ENCODE results near the gene AGAP1. TPM values are rescaled to one million over a fixed set of nuclear protein-coding genes. Genes with fewer than 3 reads are reported as not detected.
A peak's percentile ranks its signal among the peaks of the same experiment; 100 is the strongest.

The AGAP1 gene
- total RNA-seq, 1 donor from 2014 or later, result 33.7 TPM

GRCh38 chr2:235954888-235955480, 461.1 kb downstream of the AGAP1 start:
- no peaks in the 10 kb centered on the region for H3K27me3 ChIP-seq (ENCODE audit: control insufficient read depth, insufficient read depth, low read length)
- DNase-seq (ENCODE audit: low read depth), result no peak
- H3K4me3 ChIP-seq (ENCODE audit: low read depth, low read length), result no peak overlapping the region
- TF ChIP-seq, protein P1, sequence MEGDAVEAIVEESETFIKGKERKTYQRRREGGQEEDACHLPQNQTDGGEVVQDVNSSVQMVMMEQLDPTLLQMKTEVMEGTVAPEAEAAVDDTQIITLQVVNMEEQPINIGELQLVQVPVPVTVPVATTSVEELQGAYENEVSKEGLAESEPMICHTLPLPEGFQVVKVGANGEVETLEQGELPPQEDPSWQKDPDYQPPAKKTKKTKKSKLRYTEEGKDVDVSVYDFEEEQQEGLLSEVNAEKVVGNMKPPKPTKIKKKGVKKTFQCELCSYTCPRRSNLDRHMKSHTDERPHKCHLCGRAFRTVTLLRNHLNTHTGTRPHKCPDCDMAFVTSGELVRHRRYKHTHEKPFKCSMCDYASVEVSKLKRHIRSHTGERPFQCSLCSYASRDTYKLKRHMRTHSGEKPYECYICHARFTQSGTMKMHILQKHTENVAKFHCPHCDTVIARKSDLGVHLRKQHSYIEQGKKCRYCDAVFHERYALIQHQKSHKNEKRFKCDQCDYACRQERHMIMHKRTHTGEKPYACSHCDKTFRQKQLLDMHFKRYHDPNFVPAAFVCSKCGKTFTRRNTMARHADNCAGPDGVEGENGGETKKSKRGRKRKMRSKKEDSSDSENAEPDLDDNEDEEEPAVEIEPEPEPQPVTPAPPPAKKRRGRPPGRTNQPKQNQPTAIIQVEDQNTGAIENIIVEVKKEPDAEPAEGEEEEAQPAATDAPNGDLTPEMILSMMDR (IDR thresholded peaks at IDR 0.05; ENCODE audit: insufficient read depth, low read length, poor library complexity, severe bottlenecking), result no peak
- H3K36me3 ChIP-seq (ENCODE audit: control insufficient read depth, insufficient read depth, low read length), result no peaks in the 10 kb centered on the region

DNA sequence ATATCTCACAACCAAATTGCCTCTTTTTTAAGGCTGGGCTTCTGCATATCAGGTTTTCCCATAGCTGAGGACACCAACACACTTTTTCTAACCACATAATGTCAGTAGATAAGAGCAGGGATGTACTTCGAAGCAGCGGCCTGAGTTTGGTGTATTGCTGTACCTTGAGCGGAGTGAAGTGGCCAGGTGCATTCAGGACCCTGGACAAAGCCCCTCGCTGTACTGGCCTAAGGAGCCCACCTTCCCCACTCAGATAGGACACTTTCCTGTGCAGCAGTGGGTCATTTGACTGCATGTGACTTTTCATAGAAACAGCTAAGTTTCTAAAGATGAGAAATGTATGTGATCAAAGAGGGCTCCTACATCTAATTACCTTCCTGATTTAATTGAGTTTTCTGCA, 461.8 kb downstream of the AGAP1 start:
- Histone ChIP-seq H3K4me3 (ENCODE audit: low read depth, low read length) (no peak overlapping the region), H3K36me3 (ENCODE audit: control insufficient read depth, insufficient read depth, low read length) (no peaks in the 10 kb centered on the region), H3K27me3 (ENCODE audit: control insufficient read depth, insufficient read depth, low read length) (no peaks in the 10 kb centered on the region)
- no peak for DNase-seq (ENCODE audit: low read depth)
- TF ChIP-seq, protein P1 (IDR thresholded peaks at IDR 0.05; ENCODE audit: insufficient read depth, low read length, poor library complexity, severe bottlenecking), result no peak

- no peaks in the 10 kb centered on the region for H3K36me3 ChIP-seq (ENCODE audit: control insufficient read depth, insufficient read depth, low read length)
- DNase-seq (ENCODE audit: low read depth), result no peak
- H3K27me3 ChIP-seq (ENCODE audit: control insufficient read depth, insufficient read depth, low read length), result no peaks in the 10 kb centered on the region
- no peak overlapping the region for H3K4me3 ChIP-seq (ENCODE audit: low read depth, low read length)
- TF ChIP-seq, protein P1 (IDR thresholded peaks at IDR 0.05; ENCODE audit: insufficient read depth, low read length, poor library complexity, severe bottlenecking), result no peak
Observed at GRCh38 chr2:235956281-235956970, 462.6 kb downstream of the AGAP1 start.

DNA sequence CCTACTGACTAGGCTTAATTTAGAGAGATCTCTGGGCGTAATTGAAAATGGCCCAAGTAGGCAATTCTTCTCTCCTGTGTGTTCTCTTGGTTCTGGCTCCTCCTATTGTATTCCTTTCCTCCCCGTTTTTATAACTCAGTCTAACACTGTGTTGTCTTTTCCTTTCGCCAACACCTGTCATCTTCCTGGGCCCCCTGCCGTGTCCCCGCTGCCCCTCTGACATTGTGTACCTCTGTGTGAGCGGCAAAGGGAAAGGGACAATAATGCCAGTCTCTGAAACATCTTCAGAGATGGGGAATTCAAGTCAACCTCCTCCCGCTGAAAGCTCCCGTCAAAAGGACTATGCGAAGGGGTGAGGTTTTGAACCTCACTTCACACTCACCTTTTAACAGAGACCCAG, 463.4 kb downstream of the AGAP1 start:
- DNase-seq (ENCODE audit: low read depth), result no peak
- H3K4me3 ChIP-seq (ENCODE audit: low read depth, low read length), result no peak overlapping the region
- TF ChIP-seq, protein P1 (IDR thresholded peaks at IDR 0.05; ENCODE audit: insufficient read depth, low read length, poor library complexity, severe bottlenecking), result no peak
- no peaks in the 10 kb centered on the region for H3K36me3 ChIP-seq (ENCODE audit: control insufficient read depth, insufficient read depth, low read length)
- no peaks in the 10 kb centered on the region for H3K27me3 ChIP-seq (ENCODE audit: control insufficient read depth, insufficient read depth, low read length)

GRCh38 chr2:235958221-235958930, 464.5 kb downstream of the AGAP1 start:
- TF ChIP-seq, protein P1 (IDR thresholded peaks at IDR 0.05; ENCODE audit: insufficient read depth, low read length, poor library complexity, severe bottlenecking), result no peak
- DNase-seq (ENCODE audit: low read depth), result no peak
- Histone ChIP-seq H3K36me3 (ENCODE audit: control insufficient read depth, insufficient read depth, low read length) (no peaks in the 10 kb centered on the region), H3K4me3 (ENCODE audit: low read depth, low read length) (peak overlapping the region; percentile 24), H3K27me3 (ENCODE audit: control insufficient read depth, insufficient read depth, low read length) (no peaks in the 10 kb centered on the region)
